Measurements from ENCODE around the gene PTPRG.

PTPRG gene

DNA sequence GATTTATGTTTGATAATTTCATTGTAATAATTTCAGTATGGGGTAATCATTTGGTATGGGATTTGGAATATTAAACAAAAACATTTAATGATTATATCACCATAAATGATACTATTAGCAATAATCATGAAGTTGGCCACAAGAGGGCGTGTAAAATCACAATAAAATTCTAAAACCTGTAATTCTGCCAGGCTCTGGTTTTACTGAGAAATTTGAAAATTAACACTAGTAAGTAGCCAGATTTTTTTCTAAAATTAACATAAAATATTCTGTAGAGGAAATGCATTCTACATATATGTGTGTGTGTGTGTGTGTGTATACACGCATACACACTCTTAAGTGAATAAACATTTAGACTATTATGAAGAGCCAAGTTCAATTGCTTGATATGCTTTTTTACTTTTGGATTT is 771.5 kb downstream of the PTPRG start:
- DNase-seq, result no peak

GRCh38 chr3:62335196-62335595 is 773.8 kb downstream of the PTPRG start:
- DNase-seq, result no peak

DNA sequence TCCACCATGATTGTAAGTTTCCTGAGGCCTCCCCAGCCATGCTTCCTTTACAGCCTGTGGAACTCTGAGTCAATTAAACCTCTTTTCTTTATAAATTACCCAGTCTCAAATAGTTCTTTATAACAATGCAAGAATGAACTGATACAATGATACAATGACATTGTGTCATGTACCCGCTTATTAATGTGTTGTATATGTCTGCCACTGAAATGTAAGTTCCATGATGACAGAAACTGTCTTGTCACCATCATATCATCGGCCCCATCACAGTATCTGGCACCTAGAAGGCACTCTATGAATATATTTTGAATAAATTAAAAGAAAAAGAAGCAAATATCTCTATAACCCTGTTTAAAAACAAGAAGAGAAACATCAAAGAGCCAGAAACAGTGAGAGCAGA is 782.4 kb downstream of the PTPRG start:
- DNase-seq, result no peak
